Measurements from ENCODE around the gene UBE2J2. TPM values are rescaled to one million over a fixed set of nuclear protein-coding genes. Genes with fewer than 3 reads are reported as not detected.
A peak's percentile ranks its signal among the peaks of the same experiment; 100 is the strongest.

UBE2J2 gene
- total RNA-seq, 1 experiment from 2014 or later, result 83.4 TPM

- no peak within 1 kb of the TSS for H3K4me2 ChIP-seq (ENCODE audit: insufficient read depth, insufficient read length, low read length)
- H3K56ac ChIP-seq (ENCODE audit: insufficient read length, low read depth, low read length), result no peak within 1 kb of the TSS
- no peaks in the 10 kb centered on the region for H3K79me2 ChIP-seq (ENCODE audit: insufficient read depth, low read length)
- no peak within 1 kb of the TSS for H2BK12ac ChIP-seq (ENCODE audit: insufficient read length, low read depth, low read length)
- no peak; the same call in 2 of the 3 replicates for TF ChIP-seq CTCF (conservative IDR thresholded peaks at IDR 0.05)
- no peak within 1 kb of the TSS for H3K18ac ChIP-seq (ENCODE audit: insufficient read length, low read depth, low read length)
- no peak within 1 kb of the TSS for H4K8ac ChIP-seq (replicated peaks; ENCODE audit: insufficient read length, low read depth, low read length)
- Mint-ChIP-seq H3K27ac (no peak within 1 kb of the TSS), H3K4me1 (peaks cover 0 to 2% of the 10 kb centered on the region in 2 experiments; a peak in 1 of 4 replicates), H3K9me3 (no peaks in the 10 kb centered on the region), H3K4me3 (peak within 1 kb of the TSS in 1 of 2 experiments; percentile 27; a peak in 1 of 5 replicates), H3K27me3 (ENCODE audit: low read depth) (peaks cover 16% of the 10 kb centered on the region), H3K36me3 (ENCODE audit: insufficient read depth in 1 of 3, low read depth in 3 of 3) (peaks cover 0 to 3% (median 0%) of the 10 kb centered on the region in 3 experiments; a peak in 1 of 7 replicates)
- H3K4ac ChIP-seq (ENCODE audit: low read depth, low read length), result no peak within 1 kb of the TSS
- no peak within 1 kb of the TSS for H2AFZ ChIP-seq (ENCODE audit: low read length)
- DNase-seq, result no peak
- H3K23ac ChIP-seq (ENCODE audit: insufficient read length, low read depth, low read length), result no peak within 1 kb of the TSS
- H3K14ac ChIP-seq (ENCODE audit: insufficient read depth, low read length), result no peak within 1 kb of the TSS
- no peak within 1 kb of the TSS for H3K9ac ChIP-seq (ENCODE audit: extremely low read depth, insufficient read length, low read length)
- WGBS (ENCODE audit: extremely low coverage, insufficient read length, low lambda C conversion rate), result no CpG with 5 or more reads among the region's 74 CpGs
- H3K27me3 ChIP-seq (ENCODE audit: insufficient read depth, low read length), result no peaks in the 10 kb centered on the region
- H3K4me1 ChIP-seq (ENCODE audit: insufficient read depth, low read length), result no peaks in the 10 kb centered on the region
- H4K5ac ChIP-seq (ENCODE audit: insufficient read length, low read depth, low read length), result no peak within 1 kb of the TSS
- H2BK15ac ChIP-seq (ENCODE audit: low read depth, low read length), result no peak within 1 kb of the TSS
- no peaks in the 10 kb centered on the region for H3K9me3 ChIP-seq (ENCODE audit: control insufficient read depth, low read depth, low read length)
- H2BK120ac ChIP-seq (ENCODE audit: low read depth, low read length, poor library complexity, severe bottlenecking), result no peak within 1 kb of the TSS
- no peaks in the 10 kb centered on the region for H4K20me1 ChIP-seq (ENCODE audit: control insufficient read depth, insufficient read depth, insufficient read length)
- no peak within 1 kb of the TSS for H3T11ph ChIP-seq (ENCODE audit: low read length)
- no peaks in the 10 kb centered on the region for H3K79me1 ChIP-seq (ENCODE audit: insufficient read depth, low read depth, low read length, poor library complexity, severe bottlenecking)
- no peak within 1 kb of the TSS for H2BK5ac ChIP-seq (ENCODE audit: insufficient read length, low read length)
- no peak within 1 kb of the TSS for H2BK20ac ChIP-seq (ENCODE audit: low read depth, low read length, poor library complexity, severe bottlenecking)
- no peaks in the 10 kb centered on the region for H3K23me2 ChIP-seq (ENCODE audit: insufficient read length, low read depth, low read length, poor library complexity, severe bottlenecking)
- H3K27ac ChIP-seq (ENCODE audit: insufficient read length, low read depth, low read length), result no peak within 1 kb of the TSS
- H4K91ac ChIP-seq (ENCODE audit: insufficient read length, low read depth, low read length), result no peak within 1 kb of the TSS
- no peak within 1 kb of the TSS for H2AK5ac ChIP-seq (ENCODE audit: insufficient read length, low read length)
Observed at GRCh38 chr1:1246577-1247340, 26.9 kb downstream of the UBE2J2 start, which contains the start of gene C1QTNF12. C1QTNF12 (minus strand) TSS chr1:1246722; CDS start chr1:1246690, 32 bp downstream.

Data from H9 (cell line).